ENCODE results near the gene ABCF3. TPM values are rescaled to one million over a fixed set of nuclear protein-coding genes. Genes with fewer than 3 reads are reported as not detected.

Gene ABCF3
- total RNA-seq, 1 donor from 2014 or later: 86.7 TPM

GRCh38 chr3:184178521-184179138 is 7.4 kb upstream of the ABCF3 start:
- Mint-ChIP-seq H3K27me3 (no peaks in the 10 kb centered on the region), H3K36me3 (ENCODE audit: low read depth) (peaks cover 65% of the 10 kb centered on the region), H3K9me3 (no peaks in the 10 kb centered on the region), H3K4me3 (no peak overlapping the region), H3K4me1 (peaks cover 37% of the 10 kb centered on the region), H3K27ac (no peak overlapping the region)
- intact Hi-C loops (cut with micrococcal nuclease): no loop called here
- DNase-seq: no peak
- ChIA-PET CTCF (no interaction called here), POLR2A (interaction anchor here (2.2 kb wide), 1 partner anchor 43 kb away, joined by 7 read pairs; the partner anchor contains the start of gene EIF2B5)
- ATAC-seq (ENCODE audit: low read depth): no peak
- TF ChIP-seq CTCF (IDR thresholded peaks at IDR 0.05): no peak

GRCh38 chr3:184180165-184180564 is 5.8 kb upstream of the ABCF3 start:
- H3K27me3 Mint-ChIP-seq: no peaks in the 10 kb centered on the region
- no peaks in the 10 kb centered on the region for H3K9me3 Mint-ChIP-seq
- intact Hi-C loops (cut with micrococcal nuclease): no loop called here
- DNase-seq (no peak), ATAC-seq (ENCODE audit: low read depth) (no peak)
- peaks cover 31% of the 10 kb centered on the region for H3K4me1 Mint-ChIP-seq
- no peak overlapping the region for H3K4me3 Mint-ChIP-seq
- CTCF ChIA-PET: no interaction called here
- TF ChIP-seq CTCF (IDR thresholded peaks at IDR 0.05): no peak
- POLR2A ChIA-PET: interaction anchor here (1.2 kb wide), 1 partner anchor 8 kb away, joined by 3 read pairs; no protein-coding TSS in a partner anchor
- H3K27ac Mint-ChIP-seq: no peak overlapping the region
- peaks cover 75% of the 10 kb centered on the region for H3K36me3 Mint-ChIP-seq (ENCODE audit: low read depth)

GRCh38 chr3:184181596-184181995 is 4.4 kb upstream of the ABCF3 start:
- CTCF ChIA-PET: no interaction called here
- Mint-ChIP-seq H3K27ac (no peak overlapping the region), H3K9me3 (no peaks in the 10 kb centered on the region), H3K36me3 (ENCODE audit: low read depth) (peaks cover 79% of the 10 kb centered on the region), H3K27me3 (no peaks in the 10 kb centered on the region), H3K4me1 (peaks cover 28% of the 10 kb centered on the region), H3K4me3 (no peak overlapping the region)
- intact Hi-C loops (cut with micrococcal nuclease): no loop called here
- ATAC-seq (ENCODE audit: low read depth): no peak
- POLR2A ChIA-PET: interaction anchor here (0.6 to 1.2 kb wide), 2 partner anchors 9 to 14 kb away, joined by 3 read pairs; no protein-coding TSS in a partner anchor
- no peak for DNase-seq
- TF ChIP-seq CTCF (IDR thresholded peaks at IDR 0.05): no peak

GRCh38 chr3:184183679-184184078 is 2.3 kb upstream of the ABCF3 start:
- Mint-ChIP-seq H3K4me3 (no peak overlapping the region), H3K27ac (no peak overlapping the region), H3K27me3 (no peaks in the 10 kb centered on the region), H3K36me3 (ENCODE audit: low read depth) (peaks cover 83% of the 10 kb centered on the region), H3K9me3 (no peaks in the 10 kb centered on the region), H3K4me1 (peaks cover 34% of the 10 kb centered on the region)
- intact Hi-C loops (cut with micrococcal nuclease): no loop called here
- CTCF ChIA-PET: no interaction called here
- no peak for TF ChIP-seq CTCF (IDR thresholded peaks at IDR 0.05)
- POLR2A ChIA-PET: no interaction called here
- DNase-seq (no peak), ATAC-seq (ENCODE audit: low read depth) (no peak)

- DNase-seq (no peak), ATAC-seq (ENCODE audit: low read depth) (no peak)
- ChIA-PET CTCF (no interaction called here), POLR2A (interaction anchor here (1.0 to 2.7 kb wide), 5 partner anchors 8 to 301 kb away, joined by 3 to 21 read pairs (median 6); partner anchors contain the start of genes AP2M1 and EEF1AKMT4)
- peak overlapping the region; percentile 99 for H3K4me3 Mint-ChIP-seq
- intact Hi-C loops (cut with micrococcal nuclease): loop anchor here (1.0 kb wide), 4 partner anchors 10 to 130 kb away; partner anchors contain the start of genes AP2M1, DVL3, EIF4G1 and VWA5B2
- TF ChIP-seq CTCF (IDR thresholded peaks at IDR 0.05): no peak
- no peaks in the 10 kb centered on the region for H3K9me3 Mint-ChIP-seq
- H3K36me3 Mint-ChIP-seq (ENCODE audit: low read depth): peaks cover 82% of the 10 kb centered on the region
- no peaks in the 10 kb centered on the region for H3K27me3 Mint-ChIP-seq
- H3K4me1 Mint-ChIP-seq: peaks cover 35% of the 10 kb centered on the region
- H3K27ac Mint-ChIP-seq: peak overlapping the region; percentile 93
These were observed 1.3 kb upstream of the ABCF3 start for GRCh38 chr3:184184546-184185230.

Measured in activated B cell treated with CpG ODN at 0.5 μM for 24 hours (primary cell).